Endothelial cell of umbilical vein (primary cell): ENCODE results near the gene CACNA1C. TPM values are rescaled to one million over a fixed set of nuclear protein-coding genes. Genes with fewer than 3 reads are reported as not detected.

ENCODE experiments used
- BruUV-seq: library from RNA; stranded (reverse); fragments of 400-500 nt; replicated peaks from 2 replicates; lab custom pipeline; 2021; lab: Mats Ljungman, UMichigan
- CTCF ChIA-PET: fragments of 300-600, 350-600 bp; sonication (Branson Sonifier 250); formaldehyde crosslinking; loops from one replicate; lab custom pipeline; 2021; ENCODE audit warnings: antibody characterized with exemption, inconsistent platforms; lab: Charles Lee
- POLR2A ChIA-PET: fragments of 300-600, 350-600 bp; sonication (Branson Sonifier 250); formaldehyde crosslinking; loops from one replicate; lab custom pipeline; 2021; ENCODE audit warnings: antibody characterized with exemption, inconsistent platforms; lab: Charles Lee
- DNase-seq: peaks from one replicate; pipeline ENCODE4 v3.0.0-alpha.2; 2011; ENCODE audit warnings: low read depth, low spot score
- FAIRE-seq: peaks from 2 replicates; lab custom pipeline; 2011; peaks lifted over from hg19 to GRCh38; lab: Jason Lieb, UNC
- H2AFZ ChIP-seq: 2 replicates; pipeline ENCODE4 v1.6.0; 2012; ENCODE audit warnings: low read depth, low read length, control low read depth, inconsistent platforms
- H3K27ac ChIP-seq: 2 replicates; pipeline ENCODE4 v1.5.1; 2011; ENCODE audit warnings: low read depth, mild to moderate bottlenecking, control low read depth, low read length, moderate library complexity; ENCODE audit not compliant: insufficient read depth
- H3K27me3 ChIP-seq, 2 experiments: 2 replicates each; pipeline versions ENCODE4 v1.6.0 to v1.6.1; 2011; ENCODE audit warnings: low read length in 2 of 2, mixed read lengths in 1 of 2; ENCODE audit not compliant: control insufficient read depth in 2 of 2, insufficient read depth in 2 of 2
- H3K36me3 ChIP-seq, 2 experiments: 2 replicates in 1 of 2; 3 replicates in 1 of 2; pipeline ENCODE4 v1.5.1; 2011; ENCODE audit warnings: low read length in 2 of 2, mild to moderate bottlenecking in 1 of 2, moderate library complexity in 1 of 2; ENCODE audit not compliant: control insufficient read depth in 2 of 2, insufficient read depth in 2 of 2; ENCODE audit errors: extremely low read depth in 1 of 2
- H3K4me1 ChIP-seq: 3 replicates; pipeline ENCODE4 v1.5.1; 2011; ENCODE audit warnings: mild to moderate bottlenecking, low read length; ENCODE audit not compliant: control insufficient read depth, insufficient read depth; ENCODE audit errors: extremely low read depth
- H3K4me2 ChIP-seq: 2 replicates; pipeline ENCODE4 v1.6.1; 2011; ENCODE audit warnings: low read length, control low read depth, mixed read lengths; ENCODE audit not compliant: insufficient read depth
- H3K4me3 ChIP-seq, 3 experiments: fragments of 200-600 bp in 1 of 3; sonication (generic), shearing (Covaris generic) in 1 of 3; replicated peaks in 1 of 3; 2 replicates each; pipeline ENCODE4 v1.5.1; 2011 to 2016; ENCODE audit warnings: control low read depth in 3 of 3, low read length in 3 of 3, mild to moderate bottlenecking in 2 of 3, inconsistent platforms in 1 of 3, low read depth in 1 of 3, moderate library complexity in 1 of 3; ENCODE audit not compliant: insufficient read depth in 1 of 3
- H3K79me2 ChIP-seq: 2 replicates; pipeline ENCODE4 v1.6.0; 2012; ENCODE audit warnings: low read length, inconsistent platforms; ENCODE audit not compliant: control insufficient read depth, insufficient read depth
- H3K9ac ChIP-seq: replicated peaks from 2 replicates; pipeline ENCODE3; 2011; ENCODE audit warnings: low read length, control low read depth; ENCODE audit not compliant: insufficient read depth; ENCODE audit errors: extremely low read depth
- H3K9me1 ChIP-seq: replicated peaks from 3 replicates; pipeline ENCODE4 v1.6.0; 2011; ENCODE audit warnings: mild to moderate bottlenecking, low read length; ENCODE audit not compliant: control insufficient read depth, insufficient read depth; ENCODE audit errors: extremely low read depth
- H3K9me3 ChIP-seq: replicated peaks from 2 replicates; pipeline ENCODE4 v1.5.1; 2012; ENCODE audit warnings: low read length, inconsistent platforms; ENCODE audit not compliant: control insufficient read depth, insufficient read depth
- H4K20me1 ChIP-seq: replicated peaks from 2 replicates; pipeline ENCODE3; 2011; ENCODE audit warnings: mild to moderate bottlenecking, low read length; ENCODE audit not compliant: control insufficient read depth, insufficient read depth; ENCODE audit errors: extremely low read depth
- EZH2 ChIP-seq: IDR thresholded peaks from 2 replicates; pipeline ENCODE4 v1.6.1; 2012; ENCODE audit warnings: borderline replicate concordance, low read depth, mild to moderate bottlenecking, moderate library complexity, low read length, inconsistent platforms; ENCODE audit not compliant: severe bottlenecking
- FOS ChIP-seq: IDR thresholded peaks from 2 replicates; pipeline ENCODE4 v1.6.1; 2011; ENCODE audit warnings: mild to moderate bottlenecking, low read length, moderate library complexity, borderline replicate concordance; ENCODE audit not compliant: insufficient read depth
- GATA2 ChIP-seq: IDR thresholded peaks from 2 replicates; pipeline ENCODE4 v1.7.0; 2011; ENCODE audit warnings: low read depth, mild to moderate bottlenecking, moderate library complexity, mixed read lengths, low read length; ENCODE audit not compliant: insufficient read length, insufficient read depth
- JUN ChIP-seq: IDR thresholded peaks from 2 replicates; pipeline ENCODE4 v1.6.1; 2011; ENCODE audit warnings: borderline replicate concordance, low read depth; ENCODE audit not compliant: insufficient read length, insufficient read depth
- MYC ChIP-seq: IDR thresholded peaks from one replicate; pipeline ENCODE4 v1.6.1; 2011; ENCODE audit warnings: mild to moderate bottlenecking, low read depth, low read length
- POLR2A ChIP-seq: IDR thresholded peaks from 2 replicates; pipeline ENCODE4 v1.6.1; 2012; ENCODE audit warnings: low read depth, mild to moderate bottlenecking, control low read depth, low read length
- POLR2AphosphoS5 ChIP-seq: IDR thresholded peaks from 2 replicates; pipeline ENCODE4 v1.6.1; 2012; ENCODE audit warnings: low read depth, mild to moderate bottlenecking, control low read depth, low read length, moderate library complexity; ENCODE audit not compliant: insufficient read depth
- dilution Hi-C: fragments of 300-500 bp; cut with MboI; formaldehyde crosslinking; loops from one replicate; pipeline ENCODE4 v1.15.0; 2019; ENCODE audit warnings: low sequenced_read_pairs; ENCODE audit not compliant: extremely low pct_ligation_motif_present
- intact Hi-C: fragments of 100-400 bp; cut with micrococcal nuclease; formaldehyde crosslinking; loops from one replicate; pipeline ENCODE4 v1.10.0; 2022
- polyA plus RNA-seq, 4 experiments: library from polyadenylated mRNA; depleted of rRNA in 3 of 4; stranded (reverse) in 3 of 4; unstranded in 1 of 4; fragments of >200 nt; gene quantifications; 2 replicates each; pipeline versions ENCODE4 v1.2.1 to v1.2.3, GENCODE V29; 2011 to 2012; ENCODE audit warnings: missing spikeins in 1 of 4
- total RNA-seq: library from RNA; stranded (reverse); gene quantifications from 2 replicates; pipeline ENCODE4 v1.2.3, GENCODE V29; 2021
- TF ChIP-seq, protein P1 (sequence below): IDR thresholded peaks from 2 replicates; pipeline ENCODE4 v1.6.1; 2011; ENCODE audit not compliant: insufficient read depth, insufficient read length
- TF ChIP-seq, protein P2 (sequence below), 2 donors: IDR thresholded peaks; 1 replicate in 1 of 2; 2 replicates in 1 of 2; pipeline ENCODE4 v1.5.1; 2011; ENCODE audit warnings: low read length in 2 of 2, mild to moderate bottlenecking in 2 of 2, moderate library complexity in 2 of 2, control low read depth in 1 of 2, inconsistent platforms in 1 of 2, low read depth in 1 of 2; ENCODE audit not compliant: insufficient read depth in 1 of 2; ENCODE audit errors: extremely low read depth in 1 of 2

The CACNA1C gene
- total and polyA plus RNA-seq, 2 donors (not counting 3 experiments of a cell fraction or from before 2014, with no cell fraction given) = not detected

DNA sequence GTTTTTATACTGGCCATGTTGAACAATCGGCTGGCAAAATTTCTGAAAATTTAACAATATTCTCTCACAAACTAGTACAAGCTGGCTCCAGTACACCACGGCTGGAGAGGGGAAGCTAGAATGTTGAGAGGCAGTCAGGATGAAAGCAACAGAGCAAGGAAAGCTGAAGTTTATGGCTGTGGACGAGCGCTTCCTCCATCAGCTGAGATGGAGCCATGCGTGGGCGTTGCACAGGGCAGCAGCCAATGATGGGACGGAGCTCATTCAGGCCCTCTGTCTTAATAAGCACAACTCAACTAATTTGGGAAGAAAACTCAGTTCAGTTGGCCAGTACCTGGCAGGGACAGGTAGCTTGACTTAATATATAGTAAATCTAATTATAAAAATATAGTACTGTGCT is 34.4 kb upstream of the CACNA1C start:
- Histone ChIP-seq H3K36me3 (no peaks in the 10 kb centered on the region), H4K20me1 (no peaks in the 10 kb centered on the region), H3K4me2 (no peak overlapping the region), H3K9me3 (no peaks in the 10 kb centered on the region), H3K27me3 (peaks cover 16 to 20% of the 10 kb centered on the region in 2 experiments), H3K9ac (no peak overlapping the region), H2AFZ (no peak overlapping the region), H3K4me1 (no peaks in the 10 kb centered on the region), H3K27ac (no peak overlapping the region), H3K79me2 (no peaks in the 10 kb centered on the region), H3K4me3 (no peak overlapping the region), H3K9me1 (no peaks in the 10 kb centered on the region)
- FAIRE-seq = no peak
- ChIA-PET POLR2A (no interaction called here), CTCF (interaction anchor here (0.8 to 1.6 kb wide), 3 partner anchors 16 to 78 kb away, joined by 3 to 4 read pairs (median 3); no protein-coding TSS in a partner anchor)
- intact Hi-C loops = no loop called here
- no peak for DNase-seq
- dilution Hi-C loops = no loop called here
- no TSS peak for BruUV-seq
- TF ChIP-seq JUN (no peak), MYC (no peak), GATA2 (no peak)
- TF ChIP-seq, protein P1, sequence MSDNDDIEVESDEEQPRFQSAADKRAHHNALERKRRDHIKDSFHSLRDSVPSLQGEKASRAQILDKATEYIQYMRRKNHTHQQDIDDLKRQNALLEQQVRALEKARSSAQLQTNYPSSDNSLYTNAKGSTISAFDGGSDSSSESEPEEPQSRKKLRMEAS = no peak

DNA sequence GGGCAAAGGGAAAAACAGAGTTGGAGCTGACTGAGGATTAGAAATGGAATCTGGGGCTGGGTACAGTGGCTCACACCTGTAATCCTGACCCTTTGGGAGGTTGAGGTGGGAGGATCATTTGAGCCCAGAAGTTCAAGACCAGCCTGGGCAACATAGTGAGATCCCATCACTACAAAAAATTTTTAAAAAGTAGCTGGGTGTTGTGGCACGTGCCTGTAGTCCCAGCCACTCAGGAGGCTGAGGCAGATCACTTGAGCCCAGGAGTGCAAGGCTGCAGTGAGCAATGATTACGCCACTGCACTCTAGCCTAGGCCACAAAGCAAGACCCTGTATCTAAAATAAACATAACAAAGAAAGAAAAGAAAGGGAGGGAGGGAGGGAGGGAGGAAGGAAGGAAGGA is 33.7 kb upstream of the CACNA1C start:
- no peak for DNase-seq
- Histone ChIP-seq H3K4me1 (no peaks in the 10 kb centered on the region), H3K27ac (no peak overlapping the region), H3K9ac (no peak overlapping the region), H2AFZ (no peak overlapping the region), H3K36me3 (no peaks in the 10 kb centered on the region), H4K20me1 (no peaks in the 10 kb centered on the region), H3K4me3 (no peak overlapping the region), H3K9me3 (no peaks in the 10 kb centered on the region), H3K9me1 (no peaks in the 10 kb centered on the region), H3K27me3 (peaks cover 21 to 26% of the 10 kb centered on the region in 2 experiments), H3K79me2 (no peaks in the 10 kb centered on the region), H3K4me2 (no peak overlapping the region)
- dilution Hi-C loops = no loop called here
- intact Hi-C loops = no loop called here
- no TSS peak for BruUV-seq
- TF ChIP-seq FOS = no peak
- no peak for TF ChIP-seq JUN
- TF ChIP-seq EZH2 = no peak
- TF ChIP-seq MYC = no peak
- TF ChIP-seq, protein P2, sequence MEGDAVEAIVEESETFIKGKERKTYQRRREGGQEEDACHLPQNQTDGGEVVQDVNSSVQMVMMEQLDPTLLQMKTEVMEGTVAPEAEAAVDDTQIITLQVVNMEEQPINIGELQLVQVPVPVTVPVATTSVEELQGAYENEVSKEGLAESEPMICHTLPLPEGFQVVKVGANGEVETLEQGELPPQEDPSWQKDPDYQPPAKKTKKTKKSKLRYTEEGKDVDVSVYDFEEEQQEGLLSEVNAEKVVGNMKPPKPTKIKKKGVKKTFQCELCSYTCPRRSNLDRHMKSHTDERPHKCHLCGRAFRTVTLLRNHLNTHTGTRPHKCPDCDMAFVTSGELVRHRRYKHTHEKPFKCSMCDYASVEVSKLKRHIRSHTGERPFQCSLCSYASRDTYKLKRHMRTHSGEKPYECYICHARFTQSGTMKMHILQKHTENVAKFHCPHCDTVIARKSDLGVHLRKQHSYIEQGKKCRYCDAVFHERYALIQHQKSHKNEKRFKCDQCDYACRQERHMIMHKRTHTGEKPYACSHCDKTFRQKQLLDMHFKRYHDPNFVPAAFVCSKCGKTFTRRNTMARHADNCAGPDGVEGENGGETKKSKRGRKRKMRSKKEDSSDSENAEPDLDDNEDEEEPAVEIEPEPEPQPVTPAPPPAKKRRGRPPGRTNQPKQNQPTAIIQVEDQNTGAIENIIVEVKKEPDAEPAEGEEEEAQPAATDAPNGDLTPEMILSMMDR (IDR thresholded peaks at IDR 0.05; ENCODE audit: extremely low read depth in 1 of 2, insufficient read depth in 1 of 2, low read depth in 1 of 2, low read length in 2 of 2) = no peak
- no peak for TF ChIP-seq GATA2
- no peak for TF ChIP-seq POLR2A
- TF ChIP-seq, protein P1 = no peak
- no peak for TF ChIP-seq POLR2AphosphoS5
- CTCF ChIA-PET = interaction anchor here (1.3 to 1.6 kb wide), 2 partner anchors 15 to 28 kb away, joined by 3 to 4 read pairs; no protein-coding TSS in a partner anchor
- POLR2A ChIA-PET = no interaction called here
- FAIRE-seq = no peak
